HuH-7 (cell line): ENCODE results near the gene BAX.
A peak's percentile ranks its signal among the peaks of the same experiment; 100 is the strongest.

ENCODE experiments used
- DNase-seq: peaks from one replicate; pipeline ENCODE4 v3.0.0; 2011; ENCODE audit warnings: low spot score

The BAX gene

DNA sequence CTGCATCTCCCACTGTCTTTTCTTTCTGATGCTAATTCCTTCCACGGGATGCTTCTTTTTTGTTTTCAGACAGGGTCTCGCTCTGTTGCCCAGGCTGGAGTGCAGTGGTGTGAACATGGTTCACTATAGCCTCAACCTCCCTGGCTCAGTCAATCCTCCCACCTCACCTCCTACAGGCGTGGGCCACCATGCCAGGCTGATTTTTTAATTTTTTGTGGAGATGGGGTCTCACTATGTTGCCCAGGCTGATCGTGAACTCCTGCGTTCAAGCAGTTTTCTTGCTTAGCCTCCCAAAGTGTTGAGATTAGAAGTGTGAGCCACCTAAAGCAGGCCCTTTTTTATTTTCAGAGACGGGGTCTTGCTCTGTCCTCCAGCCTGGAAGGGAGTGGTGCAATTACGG is 33.6 kb downstream of the BAX start:
- no peak for DNase-seq

DNA sequence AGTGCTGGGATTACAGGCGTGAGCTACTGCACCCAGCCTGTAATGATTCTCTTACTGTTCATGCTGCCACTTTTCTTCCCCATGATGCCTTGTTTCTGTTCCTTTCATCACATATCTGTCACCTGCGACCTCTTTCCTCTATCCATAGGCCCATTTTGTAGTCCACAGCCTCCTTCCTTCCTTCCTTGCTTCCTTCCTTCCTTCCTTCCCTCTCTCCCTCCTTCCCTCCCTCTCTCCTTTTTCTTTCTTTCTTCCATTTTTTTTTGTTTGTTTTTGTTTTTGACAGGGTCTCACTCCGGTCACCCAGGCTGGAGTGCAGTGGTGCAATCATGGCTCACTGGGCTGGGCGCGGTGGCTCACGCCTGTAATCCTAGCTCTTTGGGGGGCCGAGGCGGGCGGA is 34.2 kb downstream of the BAX start:
- no peak for DNase-seq

DNA sequence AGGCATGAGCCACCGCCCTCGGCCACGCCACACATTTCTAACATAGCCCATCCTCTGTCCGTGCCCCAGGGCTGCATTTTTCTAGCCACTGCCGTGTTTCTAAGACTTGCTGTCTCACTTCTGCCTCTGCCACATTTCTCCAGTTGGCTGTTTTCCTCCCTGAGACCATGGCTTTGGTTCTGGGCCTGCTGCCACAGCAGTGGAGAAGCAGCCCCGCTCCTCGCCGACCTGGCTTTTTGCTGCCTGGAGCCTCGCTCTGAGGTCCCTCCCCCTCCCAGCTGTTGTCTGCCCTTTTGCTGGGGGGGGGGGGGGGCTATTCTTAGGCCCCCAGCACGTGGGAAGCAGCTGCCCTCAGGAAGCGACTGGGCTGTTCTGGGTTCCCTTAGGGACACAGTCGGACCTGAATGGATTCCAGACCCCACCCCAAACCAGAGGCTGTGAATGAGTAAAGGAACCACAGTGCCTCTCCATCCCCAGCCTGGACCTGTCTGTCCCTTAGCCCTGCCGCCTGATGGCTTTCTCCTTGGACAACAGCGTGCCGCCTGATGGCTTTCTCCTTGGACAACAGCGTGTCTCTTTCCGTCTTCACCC is 35.1 kb downstream of the BAX start:
- no peak for DNase-seq

DNA sequence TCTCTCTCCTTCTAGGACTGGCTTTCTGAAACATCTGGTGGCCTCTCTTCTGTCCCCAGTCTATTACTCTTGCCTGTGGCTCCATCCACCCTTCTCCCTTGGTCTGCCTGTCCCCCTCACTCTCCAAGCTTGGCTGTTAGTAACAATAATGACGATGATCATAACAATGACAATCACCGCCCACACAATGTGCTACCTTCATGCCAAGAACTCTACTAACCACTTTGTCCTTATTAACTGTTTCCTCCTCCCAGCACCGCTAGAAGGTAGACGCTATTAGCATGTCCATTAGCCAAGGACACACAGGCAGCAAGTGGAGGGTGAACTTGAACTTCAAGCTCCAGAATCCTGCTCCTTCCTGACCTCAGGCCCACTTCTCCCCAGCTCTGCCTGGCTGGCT is 35.7 kb downstream of the BAX start:
- no peak for DNase-seq

DNA sequence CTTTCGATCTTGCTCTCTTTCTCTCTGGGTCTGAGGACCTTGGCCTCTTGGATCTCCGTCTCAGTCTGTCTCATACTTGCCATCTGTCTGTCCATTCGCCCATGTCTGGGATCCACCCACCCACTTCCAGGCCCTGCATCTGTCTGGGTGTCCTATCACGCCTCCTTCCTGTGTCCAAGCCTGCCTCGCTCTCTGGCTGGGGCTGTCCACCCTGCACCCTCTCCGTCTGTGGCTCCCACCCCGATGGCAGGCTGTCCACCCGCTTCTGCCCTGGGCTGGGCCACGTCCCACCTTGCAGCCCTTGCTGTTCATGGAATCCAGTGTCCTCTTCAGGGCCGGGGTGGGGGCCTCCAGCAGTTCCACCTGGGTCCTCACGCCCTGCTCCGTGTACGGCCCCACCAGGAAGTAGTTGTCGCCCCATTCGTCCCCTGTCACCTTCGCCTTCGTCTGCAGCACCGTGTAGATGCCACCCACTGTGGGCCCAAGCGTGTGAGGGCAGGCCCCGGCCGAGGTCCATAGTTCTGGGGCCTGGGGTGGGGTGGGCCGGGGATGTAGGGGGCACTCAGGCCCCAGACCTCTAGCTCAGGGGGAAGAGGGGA is 36.4 kb downstream of the BAX start:
- no peak for DNase-seq

DNA sequence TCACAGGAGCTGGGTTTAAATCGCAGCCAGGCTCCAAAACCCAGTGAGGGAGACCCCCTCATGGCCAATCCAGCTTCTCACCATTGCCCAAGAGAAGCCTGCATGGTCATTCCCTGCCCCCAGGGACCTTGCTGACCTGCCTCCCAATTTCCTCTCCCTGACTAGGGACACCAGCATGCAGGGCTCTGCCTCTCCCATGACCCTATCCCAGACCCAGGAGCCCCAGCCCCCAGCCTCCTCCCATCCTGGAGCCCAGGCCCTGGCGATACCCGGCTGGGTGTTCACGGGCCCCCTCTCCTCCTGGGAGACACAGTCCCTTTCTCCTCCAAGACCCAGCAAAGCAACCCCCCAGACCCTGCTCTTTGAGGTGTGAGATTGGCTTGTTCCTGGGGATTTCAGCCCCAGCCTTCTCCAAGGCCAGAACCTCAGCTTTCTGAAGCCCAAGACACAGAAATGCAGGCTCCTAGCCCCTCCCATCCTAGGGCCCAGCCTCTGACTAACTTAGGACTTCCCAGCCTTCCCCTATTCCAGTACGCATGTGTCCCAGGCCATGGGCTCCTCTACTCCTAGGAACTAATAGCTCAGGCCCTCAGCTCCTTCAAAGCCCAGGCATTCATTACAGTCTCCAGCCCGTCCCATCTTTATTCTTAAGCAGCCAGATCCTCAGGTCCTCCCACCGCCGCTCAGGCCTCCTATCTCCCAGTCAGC is 37.4 kb downstream of the BAX start:
- DNase-seq, result no peak

DNA sequence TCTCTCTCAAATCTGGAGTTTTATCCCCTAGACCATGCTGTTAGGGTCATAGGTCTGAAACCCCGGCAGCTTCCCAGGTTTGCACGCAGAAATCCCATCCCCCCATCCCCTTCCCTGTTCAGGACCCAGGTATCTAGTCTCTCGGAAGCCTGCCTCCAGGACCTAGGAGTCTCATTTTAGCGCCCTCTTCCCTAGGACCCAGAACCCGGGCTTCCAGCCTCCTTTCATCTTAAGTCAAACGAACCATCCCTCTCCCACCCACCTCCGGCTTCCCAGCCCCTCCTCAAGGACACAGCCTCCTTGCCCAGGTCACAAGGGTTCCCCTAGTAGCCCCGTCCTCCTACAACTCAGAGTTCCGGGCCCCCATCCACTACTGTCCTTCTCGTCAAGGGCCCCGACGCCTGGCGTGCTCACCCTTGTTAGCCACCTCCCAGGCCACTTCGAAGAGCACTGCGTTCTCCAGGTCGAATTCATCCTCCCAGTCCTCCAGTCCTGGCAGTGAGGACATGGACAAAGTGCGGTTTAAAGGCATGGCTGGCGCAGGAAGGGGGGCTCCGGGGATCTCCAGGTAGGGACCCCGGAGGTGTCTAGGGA is 38.0 kb downstream of the BAX start:
- no peak for DNase-seq

DNA sequence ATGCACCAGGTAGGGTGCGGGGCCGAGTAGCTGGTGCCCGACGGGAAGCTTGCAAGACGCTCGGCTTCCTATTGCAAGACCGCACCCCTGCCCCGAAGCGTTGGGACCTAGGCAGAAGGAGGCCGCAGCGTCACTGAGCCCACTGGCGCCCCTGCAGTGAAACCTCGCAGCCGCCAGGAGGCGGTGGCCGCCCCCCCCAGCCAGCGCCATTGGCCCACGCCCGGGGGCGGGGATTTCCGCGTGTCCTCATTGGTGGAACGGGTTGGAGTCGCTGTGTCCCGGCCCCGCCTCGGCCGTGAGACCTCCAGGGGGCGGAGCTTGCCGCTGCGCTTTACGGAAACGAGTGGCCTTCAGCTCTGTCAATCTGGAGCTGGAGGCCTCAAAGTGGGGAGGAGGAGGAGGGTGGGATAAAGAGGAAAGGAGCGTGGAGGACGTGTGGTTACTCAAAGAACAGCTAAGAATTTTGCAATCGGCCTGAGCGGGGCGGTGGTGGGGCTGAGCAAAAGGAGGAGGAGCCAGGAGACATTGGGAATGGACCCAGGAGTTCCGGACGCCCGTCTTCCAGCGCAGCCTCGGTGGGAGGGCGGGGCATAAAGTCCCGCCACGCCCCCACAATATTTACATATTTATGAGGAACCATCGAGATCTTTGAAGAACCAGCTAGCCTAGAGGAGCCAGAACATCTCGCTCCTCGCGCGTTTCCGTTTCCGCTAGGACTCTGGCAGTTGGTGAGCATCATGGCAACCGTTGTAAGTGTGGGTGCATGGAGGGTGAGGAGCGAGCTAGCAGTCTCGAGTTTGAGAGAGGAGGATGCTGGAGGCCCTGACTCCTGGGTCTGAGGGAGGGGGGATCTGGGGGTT is 38.7 kb downstream of the BAX start, which contains the start of the genes GYS1 and RUVBL2:
GYS1 (minus strand) TSS at position 135 of the 860 bp plus-strand sequence. CDS start 197 bp downstream, outside the sequence.
RUVBL2 (plus strand) TSS at position 713 of the 860 bp plus-strand sequence; CDS start at position 738, 25 bp downstream.
- DNase-seq, result peak; percentile 98

DNA sequence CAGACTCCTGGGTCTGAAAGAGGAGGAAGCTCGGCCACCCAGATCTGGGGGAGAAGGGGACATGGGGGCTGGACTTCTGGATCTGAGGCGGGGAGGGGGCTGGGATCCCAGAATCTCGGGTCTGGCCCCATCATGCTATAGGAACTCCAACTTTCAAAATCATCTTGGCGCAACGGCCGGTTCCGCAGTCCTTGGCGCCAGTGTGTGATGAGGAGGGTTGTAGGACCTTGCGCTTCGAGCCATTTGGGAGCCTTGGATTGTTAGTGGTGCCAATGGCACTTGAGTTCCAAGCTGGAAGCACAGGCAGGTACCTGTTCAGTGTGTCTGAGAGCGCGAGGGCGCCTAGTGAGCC is 39.3 kb downstream of the BAX start:
- no peak for DNase-seq

DNA sequence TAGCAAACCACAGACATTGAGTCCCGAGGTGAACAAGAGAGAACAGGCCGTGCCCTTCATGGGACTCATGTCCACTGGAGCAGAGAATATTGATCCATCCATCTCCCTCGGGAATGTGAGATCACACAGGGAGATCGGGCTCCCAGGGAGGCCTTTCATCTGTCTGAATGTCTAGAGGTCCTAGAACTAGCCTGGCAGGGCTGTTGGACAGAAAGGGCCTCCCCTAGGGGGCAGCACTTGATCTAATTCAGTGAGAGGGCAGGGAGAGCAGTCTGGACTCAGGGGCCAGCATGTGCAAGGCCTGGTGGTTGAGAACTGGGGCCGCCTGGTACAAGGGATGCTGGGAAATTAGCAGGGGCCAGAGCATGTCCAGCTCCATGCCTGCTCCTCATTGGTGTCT is 43.3 kb downstream of the BAX start:
- DNase-seq, result peak; percentile 83

DNA sequence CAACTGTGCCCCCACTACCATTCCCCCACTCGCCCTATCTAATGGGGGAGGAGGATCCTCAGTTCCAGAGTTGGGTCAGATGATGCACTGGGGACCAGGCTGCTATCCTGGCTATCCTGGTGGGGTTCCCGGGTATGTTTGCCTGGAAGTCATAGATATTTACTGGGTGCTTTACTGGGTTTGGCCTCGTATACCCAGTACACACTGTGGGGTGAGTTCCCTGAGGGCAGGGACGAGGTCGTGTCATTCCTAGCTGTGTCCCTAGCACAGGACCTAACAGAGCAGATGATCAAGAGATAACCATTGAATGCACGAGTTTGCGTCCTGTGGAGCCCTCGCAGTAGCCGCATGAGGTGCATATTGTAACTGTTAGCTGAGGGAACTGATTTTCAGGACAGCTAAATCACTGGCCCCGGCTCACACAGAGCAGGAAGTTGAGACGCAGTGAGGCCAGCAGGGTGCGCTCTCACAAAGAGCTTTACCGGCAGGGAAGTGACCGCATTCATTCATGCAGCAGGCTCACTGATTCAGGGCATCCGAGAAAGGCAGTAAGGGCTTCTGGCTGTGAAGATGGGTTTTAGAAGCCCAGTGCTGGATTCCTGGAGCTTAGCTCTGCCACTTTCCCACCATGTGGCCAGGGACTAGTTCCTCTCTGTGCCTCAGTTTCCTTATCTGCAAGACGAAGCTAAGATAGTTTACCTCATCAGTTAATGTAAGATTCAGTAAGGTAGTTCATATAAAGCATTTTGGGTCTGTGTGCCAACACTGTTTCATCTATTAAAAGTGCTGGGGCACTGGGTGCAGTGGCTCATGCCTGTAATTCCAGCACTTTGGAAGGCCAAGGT is 45.0 kb downstream of the BAX start:
- peak; percentile 85 for DNase-seq

DNA sequence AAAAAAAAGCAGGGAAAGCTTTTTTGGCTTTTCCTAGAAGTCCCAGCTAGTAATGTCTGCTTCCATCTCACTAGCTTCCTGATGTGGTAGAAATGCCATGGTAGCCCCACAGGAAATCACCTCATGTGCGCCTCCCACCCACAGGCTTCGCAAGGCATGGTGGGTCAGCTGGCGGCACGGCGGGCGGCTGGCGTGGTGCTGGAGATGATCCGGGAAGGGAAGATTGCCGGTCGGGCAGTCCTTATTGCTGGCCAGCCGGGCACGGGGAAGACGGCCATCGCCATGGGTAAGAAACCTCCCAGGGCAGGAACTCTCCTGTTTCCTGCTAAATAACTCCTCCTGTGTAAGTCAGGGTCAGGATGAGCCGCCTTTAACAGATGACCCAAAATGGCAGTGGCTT is 49.5 kb downstream of the BAX start:
- no peak for DNase-seq

DNA sequence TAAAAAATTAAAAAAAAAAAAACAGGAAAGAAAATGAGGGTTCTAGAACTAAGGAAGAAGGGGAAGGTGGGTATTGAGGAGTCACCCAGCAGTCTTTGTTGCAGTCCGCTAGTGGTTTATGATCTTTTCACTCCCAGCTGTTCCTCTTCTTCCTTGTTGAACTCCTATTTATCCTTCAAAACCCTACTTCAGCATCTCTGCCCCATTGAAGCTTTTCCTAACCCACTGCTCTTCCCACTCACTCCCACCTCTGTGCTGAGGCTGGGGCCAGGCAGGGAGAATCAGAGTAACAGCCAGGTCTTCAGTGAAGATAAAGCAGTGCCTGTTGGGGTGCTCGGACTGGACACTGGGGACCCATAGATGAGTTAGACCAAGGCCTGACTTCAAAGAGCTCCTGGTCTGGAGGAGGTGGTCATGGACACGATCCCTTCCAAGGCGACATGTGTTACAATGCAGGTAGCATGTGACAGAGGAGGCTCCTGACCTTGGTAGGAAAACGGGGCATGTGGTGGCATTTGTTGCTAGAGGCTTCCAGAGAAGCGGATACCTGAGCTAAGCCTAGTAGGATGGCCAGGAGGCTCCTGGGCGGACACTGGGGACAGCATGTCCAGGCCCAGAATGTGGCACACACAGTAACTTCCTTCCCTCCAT is 50.4 kb downstream of the BAX start:
- DNase-seq, result no peak

DNA sequence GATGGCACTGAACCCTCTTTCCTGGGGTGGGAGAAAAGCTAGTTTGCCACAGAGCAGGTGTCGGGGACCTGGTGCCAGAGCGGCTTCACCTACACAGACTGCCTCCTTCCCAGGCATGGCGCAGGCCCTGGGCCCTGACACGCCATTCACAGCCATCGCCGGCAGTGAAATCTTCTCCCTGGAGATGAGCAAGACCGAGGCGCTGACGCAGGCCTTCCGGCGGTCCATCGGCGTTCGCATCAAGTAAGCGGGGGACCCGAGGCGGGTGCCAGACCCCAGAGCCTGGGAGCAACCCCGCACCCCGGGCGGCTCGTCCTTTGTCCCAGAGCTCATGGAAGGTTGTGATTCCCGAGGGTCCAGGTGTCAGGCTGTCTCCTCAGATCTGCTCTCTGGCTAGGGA is 52.2 kb downstream of the BAX start:
- no peak for DNase-seq

DNA sequence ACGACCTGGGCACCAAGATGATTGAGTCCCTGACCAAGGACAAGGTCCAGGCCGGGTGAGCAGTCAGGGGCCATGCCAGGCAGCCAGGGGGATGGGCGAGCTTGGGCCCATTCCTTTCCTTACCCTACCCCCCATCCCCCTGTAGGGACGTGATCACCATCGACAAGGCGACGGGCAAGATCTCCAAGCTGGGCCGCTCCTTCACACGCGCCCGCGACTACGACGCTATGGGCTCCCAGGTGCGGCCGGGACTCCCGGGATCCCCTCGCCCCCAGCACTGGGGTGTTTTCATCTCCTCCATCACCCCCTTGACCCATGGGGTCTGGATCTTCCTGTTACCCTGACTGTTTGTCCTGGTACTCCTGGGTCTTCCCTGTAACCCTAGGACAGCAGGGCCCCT is 55.2 kb downstream of the BAX start:
- DNase-seq, result no peak

DNA sequence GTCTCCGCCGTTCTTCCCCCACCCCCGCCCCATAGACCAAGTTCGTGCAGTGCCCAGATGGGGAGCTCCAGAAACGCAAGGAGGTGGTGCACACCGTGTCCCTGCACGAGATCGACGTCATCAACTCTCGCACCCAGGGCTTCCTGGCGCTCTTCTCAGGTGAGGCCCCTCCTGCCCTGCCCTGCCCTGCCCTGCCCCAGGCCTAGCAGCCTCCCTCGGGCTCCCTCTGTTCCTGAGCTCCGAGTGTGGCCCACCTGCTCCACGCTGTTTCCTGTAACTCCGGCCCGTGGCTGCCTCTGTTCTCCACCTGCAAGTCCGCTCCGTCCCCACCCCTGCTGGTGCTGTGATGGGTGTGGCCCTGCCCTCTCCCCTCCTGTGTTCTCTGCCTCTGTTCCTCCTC is 55.8 kb downstream of the BAX start:
- DNase-seq, result no peak

DNA sequence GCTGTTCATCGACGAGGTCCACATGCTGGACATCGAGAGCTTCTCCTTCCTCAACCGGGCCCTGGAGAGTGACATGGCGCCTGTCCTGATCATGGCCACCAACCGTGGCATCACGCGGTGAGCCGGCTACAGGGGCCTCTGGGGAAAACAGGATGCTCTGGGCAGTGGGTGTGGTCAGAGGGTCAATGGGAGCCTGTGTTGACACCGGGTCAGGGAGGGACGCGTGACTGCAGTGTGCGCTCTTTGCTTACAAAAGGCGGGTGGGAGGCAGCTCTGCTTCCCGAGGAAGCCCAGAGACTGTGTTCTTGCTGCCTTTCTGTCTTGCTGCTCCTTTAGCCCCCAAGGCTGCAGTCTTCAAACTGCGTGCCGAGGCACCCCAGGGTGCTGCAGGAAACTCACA is 56.5 kb downstream of the BAX start:
- no peak for DNase-seq
